HS-27A (cell line): ENCODE measurements around the gene RNF39.
"Not testable (repeated sequence)": the region's sequence is repeated elsewhere in the genome, so short reads cannot be mapped to it uniquely, and the experiment has no call there.

Experiments
- DNase-seq: peaks from one replicate; pipeline ENCODE4 v3.0.0-alpha.2; 2012; ENCODE audit warnings: low read depth, missing footprints

Gene RNF39

GRCh38 chr6:30062471-30063178 is 12.9 kb downstream of the RNF39 start:
- DNase-seq = no peak

DNA sequence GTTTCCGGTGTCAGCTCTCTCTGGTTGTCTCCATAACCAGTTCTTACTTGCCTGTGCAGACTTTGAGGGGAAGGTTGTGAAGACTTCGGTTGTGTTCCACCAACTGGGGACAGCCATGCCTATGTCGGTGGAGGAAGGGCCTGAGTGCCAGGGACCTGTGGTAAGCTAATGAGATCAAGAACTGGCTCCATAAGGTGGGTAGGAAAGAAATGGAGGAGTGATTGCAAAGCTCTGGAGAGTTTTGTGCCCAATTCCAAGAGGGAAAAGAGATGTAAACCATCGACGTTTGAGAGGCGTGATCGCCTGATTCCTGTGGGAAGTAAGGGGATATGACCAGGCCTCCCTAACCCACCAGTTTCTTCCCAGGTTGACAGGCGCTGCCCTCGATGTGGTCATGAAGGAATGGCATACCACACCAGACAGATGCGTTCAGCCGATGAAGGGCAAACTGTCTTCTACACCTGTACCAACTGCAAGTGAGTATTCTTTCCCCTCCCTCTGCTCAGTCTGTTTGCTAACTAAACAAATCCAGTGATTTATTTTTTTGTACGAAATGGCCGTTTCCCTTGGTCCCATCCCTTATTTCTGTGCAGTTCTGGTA is 13.6 kb downstream of the RNF39 start:
- peak; percentile 23 for DNase-seq

DNA sequence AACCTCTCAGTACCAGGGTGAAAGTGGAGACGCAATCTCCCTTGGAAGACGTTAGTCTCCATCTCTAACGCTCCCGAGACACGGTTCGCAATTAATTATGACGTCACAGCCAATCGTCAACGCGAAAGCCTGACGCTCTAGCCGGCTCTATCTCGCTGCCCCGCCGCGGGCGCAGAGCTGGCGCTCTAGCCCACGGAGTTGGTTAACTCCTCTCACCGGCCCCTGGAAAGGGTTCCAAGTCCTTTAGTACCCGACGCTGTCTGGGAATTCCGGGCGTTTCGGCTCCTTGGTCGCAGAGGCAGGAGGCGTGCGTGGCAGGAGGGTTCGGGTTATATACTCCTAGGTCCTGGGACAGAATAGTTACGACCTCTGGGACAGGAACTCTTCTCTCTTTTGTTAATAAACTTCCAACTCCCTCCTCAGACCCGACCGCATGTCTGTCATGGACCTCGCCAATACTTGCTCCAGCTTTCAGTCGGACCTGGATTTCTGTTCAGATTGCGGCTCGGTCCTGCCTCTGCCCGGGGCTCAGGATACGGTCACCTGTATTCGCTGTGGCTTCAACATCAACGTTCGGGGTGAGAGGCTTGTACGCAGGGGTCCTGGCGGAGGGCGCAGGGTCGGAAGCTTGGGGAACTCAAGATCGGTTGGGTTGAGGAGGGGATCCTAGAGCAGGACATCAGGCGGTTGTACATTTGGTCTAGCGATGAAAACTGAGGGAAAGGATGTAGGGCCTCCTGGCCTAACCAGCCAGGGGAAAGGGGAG is 14.3 kb downstream of the RNF39 start, which contains the start of gene POLR1H:
TSS of gene POLR1H (plus strand) at position 174 of the 766 bp plus-strand sequence. CDS start at position 434, 260 bp downstream.
- DNase-seq = peak; percentile 94

- DNase-seq = peak; percentile 15
These were observed 14.9 kb downstream of the RNF39 start for GRCh38 chr6:30060606-30061091.

DNA sequence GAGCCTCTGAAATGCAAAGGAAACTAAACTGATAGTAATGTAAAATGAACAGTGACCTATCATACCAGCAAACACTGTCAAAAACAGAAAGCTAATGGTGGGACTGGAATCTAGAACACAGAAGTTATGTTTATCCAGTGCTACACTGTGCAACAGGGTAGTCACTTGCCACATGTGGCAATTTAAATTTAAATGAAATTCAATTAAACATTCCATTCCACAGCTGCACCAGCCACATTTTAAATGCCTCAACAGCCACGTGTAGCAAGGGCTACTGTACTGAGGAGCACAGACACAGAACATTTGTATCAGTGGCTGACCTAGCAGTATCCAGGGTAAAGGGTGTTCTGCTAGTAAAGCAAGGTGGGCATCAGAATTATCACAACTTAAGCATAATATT is 20.1 kb downstream of the RNF39 start:
- DNase-seq = no peak

DNA sequence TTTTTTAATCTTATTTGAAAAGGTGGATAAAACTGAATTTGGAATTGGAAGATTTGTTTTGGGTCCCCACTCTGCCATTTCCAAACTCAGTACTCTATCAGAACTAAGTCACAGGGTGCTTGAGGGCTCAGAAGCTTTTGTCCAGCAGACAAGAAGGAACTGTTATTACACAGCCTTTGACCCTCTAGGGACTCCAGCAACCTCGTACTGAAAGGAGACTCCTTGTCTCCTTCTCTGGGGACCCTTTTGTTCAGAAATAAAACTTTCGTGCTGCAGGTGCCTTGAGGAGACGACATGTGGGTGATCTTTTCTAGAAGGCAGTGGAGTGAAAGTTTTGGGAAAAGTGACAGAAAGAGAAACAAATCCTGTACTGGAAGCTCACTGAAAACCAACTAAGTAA is 21.9 kb downstream of the RNF39 start:
- DNase-seq = no peak

- no peak for DNase-seq
These were observed 28.3 kb downstream of the RNF39 start for GRCh38 chr6:30047220-30047619.

- DNase-seq = peak; percentile 56
These were observed 30.9 kb downstream of the RNF39 start for GRCh38 chr6:30044630-30045029.

GRCh38 chr6:30043744-30044143 is 31.8 kb downstream of the RNF39 start:
- DNase-seq = no peak

- DNase-seq = no peak
These were observed 32.7 kb downstream of the RNF39 start for GRCh38 chr6:30042914-30043313.

DNA sequence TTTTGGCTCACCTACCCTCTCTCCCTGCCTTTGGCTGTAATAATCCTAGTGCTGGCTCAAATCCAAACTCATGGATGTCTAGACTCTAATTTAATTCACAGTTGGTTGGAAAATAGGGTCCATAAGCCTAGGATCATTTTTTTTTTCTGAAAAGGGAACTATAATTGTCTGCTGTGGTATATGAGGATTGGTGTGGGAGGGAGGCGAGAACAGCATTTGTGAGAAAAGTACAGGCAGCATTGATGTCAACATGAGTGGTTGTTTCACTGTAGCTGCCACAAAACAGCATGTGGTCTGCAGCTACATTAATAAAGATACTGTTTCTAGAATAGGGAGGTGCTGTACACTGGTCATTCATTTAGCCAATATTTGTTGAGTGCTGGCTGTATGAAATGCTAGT is 33.1 kb downstream of the RNF39 start:
- no peak for DNase-seq

DNA sequence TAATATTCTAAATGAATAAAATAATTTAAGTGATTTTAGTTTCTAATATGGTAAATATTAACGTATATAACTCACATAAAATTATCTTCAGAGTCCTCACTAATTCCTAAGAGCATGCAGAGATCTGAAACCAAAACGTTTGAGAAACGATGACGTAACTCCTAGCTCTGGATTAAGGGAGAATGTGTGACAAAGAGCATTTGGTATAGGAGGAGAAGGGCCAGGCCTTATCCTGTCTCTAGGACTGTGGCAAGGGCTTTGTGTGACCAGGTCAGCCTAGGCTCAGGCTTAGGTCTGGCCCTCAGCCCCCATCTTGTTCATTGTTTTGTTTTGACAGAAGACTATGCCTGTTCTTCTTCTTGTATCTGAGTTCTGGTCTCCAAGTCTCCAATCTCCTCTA is 33.7 kb downstream of the RNF39 start:
- DNase-seq = no peak

- DNase-seq = no peak
These were observed 34.3 kb downstream of the RNF39 start for GRCh38 chr6:30041221-30041620.

- no peak for DNase-seq
These were observed 38.3 kb downstream of the RNF39 start for GRCh38 chr6:30037182-30037788.

GRCh38 chr6:30035784-30036183 is 39.8 kb downstream of the RNF39 start:
- DNase-seq = no peak

GRCh38 chr6:30033440-30033839 is 42.1 kb downstream of the RNF39 start:
- not testable (repeated sequence) for DNase-seq

DNA sequence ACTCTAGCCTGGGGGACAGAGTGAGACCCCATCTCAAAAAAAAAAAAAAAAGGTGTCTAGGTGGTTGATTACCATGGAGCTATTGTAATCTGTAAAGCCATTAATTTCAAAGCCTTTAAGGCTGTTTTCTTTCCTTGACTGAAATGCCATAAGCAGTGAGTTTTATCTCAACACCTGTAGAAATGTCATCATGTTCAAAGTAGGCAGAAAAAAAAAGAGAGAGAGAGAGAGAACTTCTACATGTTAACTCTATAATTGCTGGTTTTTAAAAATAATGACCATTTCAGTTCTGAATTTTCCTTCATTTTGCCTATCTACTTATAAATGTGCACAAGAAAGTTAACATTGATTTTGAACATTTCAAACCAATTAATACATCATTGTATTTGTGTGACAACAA is 44.2 kb downstream of the RNF39 start:
- no peak for DNase-seq

DNA sequence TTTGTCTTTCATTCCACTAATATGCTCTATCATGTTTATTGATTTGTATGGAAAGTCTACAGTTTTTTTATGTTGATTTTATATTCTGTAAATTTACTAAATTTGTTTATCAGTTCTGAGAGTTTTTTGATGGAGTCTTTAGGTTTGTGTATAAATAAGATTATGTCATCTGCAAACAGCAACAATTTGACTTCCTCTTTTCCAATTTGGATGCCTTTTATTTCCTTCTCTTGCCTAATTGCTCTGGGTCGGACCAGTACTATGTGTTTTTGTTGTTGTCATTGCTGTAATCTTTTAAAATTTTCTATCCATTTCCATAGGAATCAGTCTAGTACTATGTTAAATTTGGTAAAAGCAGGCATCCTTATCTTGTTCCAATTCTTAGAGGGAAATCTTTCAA is 46.0 kb downstream of the RNF39 start:
- DNase-seq = no peak

DNA sequence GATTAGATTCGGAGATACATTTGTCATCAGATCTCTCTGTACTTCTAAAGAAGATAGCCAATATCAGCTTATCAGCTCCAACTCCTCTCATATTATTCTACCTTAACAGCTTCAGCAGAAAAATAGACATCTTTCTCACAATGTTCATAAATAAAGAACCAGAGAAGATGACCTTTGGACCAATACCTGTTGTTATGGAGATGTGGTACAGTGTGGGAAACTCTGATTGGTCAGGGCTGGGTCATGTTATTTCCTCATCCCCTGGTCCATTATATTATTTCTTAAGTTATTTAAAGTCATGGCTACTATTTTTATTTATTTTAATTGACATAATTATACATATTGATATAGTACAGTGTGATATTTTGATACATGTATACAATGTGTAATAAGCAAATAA is 50.4 kb downstream of the RNF39 start:
- DNase-seq = no peak

GRCh38 chr6:30022712-30023111 is 52.9 kb downstream of the RNF39 start:
- DNase-seq = not testable (repeated sequence)

DNA sequence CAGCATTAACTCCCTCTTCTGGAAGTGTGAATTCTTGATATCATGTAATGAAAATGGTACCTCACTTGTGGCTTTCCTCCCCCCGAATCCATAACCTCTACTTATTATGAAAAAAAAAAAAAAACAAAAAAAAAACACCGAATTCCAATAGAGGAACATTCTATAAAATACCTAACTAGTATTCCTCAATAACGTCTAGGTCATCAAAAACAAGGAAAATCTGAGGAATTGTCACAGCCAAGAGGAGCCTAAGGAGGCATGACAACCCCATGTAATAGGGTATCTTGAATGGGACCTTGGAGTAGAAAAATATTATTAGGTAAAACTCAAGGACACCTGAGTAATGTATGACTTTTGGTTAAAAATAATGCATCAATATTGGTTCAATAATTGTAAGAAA is 53.4 kb downstream of the RNF39 start:
- DNase-seq = no peak

- no peak for DNase-seq
These were observed 54.9 kb downstream of the RNF39 start for GRCh38 chr6:30020626-30021025.
